GM18505 (cell line): ENCODE results near the gene SEC14L5.
"Not testable (repeated sequence)": the region's sequence is repeated elsewhere in the genome, so short reads cannot be mapped to it uniquely, and the experiment has no call there.

ENCODE experiments used
- ATAC-seq: cut with Tn5 transposase; IDR thresholded peaks from one replicate; pipeline ENCODE4 v1.9.1; 2021; ENCODE audit not compliant: unreplicated experiment
- POLR2A ChIP-seq: IDR thresholded peaks from 4 replicates; pipeline ENCODE4 v1.6.1; 2011; ENCODE audit warnings: borderline replicate concordance; ENCODE audit not compliant: insufficient read depth, insufficient read length; ENCODE audit errors: extremely low read depth

The SEC14L5 gene

DNA sequence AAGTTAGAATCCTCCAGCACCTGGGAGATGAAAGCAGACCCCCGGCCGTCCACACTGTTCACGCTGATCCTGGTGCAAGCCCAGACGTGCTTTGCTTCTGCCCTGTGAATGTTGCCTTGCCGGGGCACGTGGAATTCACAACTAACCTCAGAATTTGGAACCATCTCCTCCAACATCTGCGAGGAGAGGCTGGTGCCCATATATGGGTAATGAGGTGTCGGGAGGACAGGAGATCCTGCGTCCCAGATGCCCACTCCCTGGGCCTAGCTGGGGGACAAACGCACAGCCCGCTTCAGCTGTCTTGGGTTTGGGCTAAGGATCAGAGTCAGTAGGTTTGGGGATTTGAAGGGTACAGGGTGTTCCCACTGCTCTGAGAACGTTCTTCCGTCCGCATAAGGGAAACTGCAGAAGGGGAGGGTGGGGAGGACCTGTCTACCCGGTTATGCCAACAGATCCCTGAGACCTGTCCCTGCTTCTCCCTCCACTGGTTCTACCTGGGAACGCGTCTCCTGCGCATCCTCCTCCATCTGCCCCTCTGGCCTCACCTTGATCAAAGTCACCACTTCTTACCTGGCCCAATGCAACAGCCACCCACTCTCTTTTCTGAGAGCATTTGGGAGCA is 35.3 kb upstream of the SEC14L5 start:
- TF ChIP-seq POLR2A = no peak
- ATAC-seq = no peak

GRCh38 chr16:4923853-4924252 is 34.3 kb upstream of the SEC14L5 start:
- no peak for ATAC-seq
- TF ChIP-seq POLR2A = no peak

- no peak for TF ChIP-seq POLR2A
- no peak for ATAC-seq
Observed at GRCh38 chr16:4924593-4925292, 33.4 kb upstream of the SEC14L5 start.

GRCh38 chr16:4925293-4925607 is 32.9 kb upstream of the SEC14L5 start:
- no peak for ATAC-seq
- TF ChIP-seq POLR2A = no peak

- no peak for ATAC-seq
- no peak for TF ChIP-seq POLR2A
Observed at GRCh38 chr16:4925791-4926190, 32.3 kb upstream of the SEC14L5 start.

DNA sequence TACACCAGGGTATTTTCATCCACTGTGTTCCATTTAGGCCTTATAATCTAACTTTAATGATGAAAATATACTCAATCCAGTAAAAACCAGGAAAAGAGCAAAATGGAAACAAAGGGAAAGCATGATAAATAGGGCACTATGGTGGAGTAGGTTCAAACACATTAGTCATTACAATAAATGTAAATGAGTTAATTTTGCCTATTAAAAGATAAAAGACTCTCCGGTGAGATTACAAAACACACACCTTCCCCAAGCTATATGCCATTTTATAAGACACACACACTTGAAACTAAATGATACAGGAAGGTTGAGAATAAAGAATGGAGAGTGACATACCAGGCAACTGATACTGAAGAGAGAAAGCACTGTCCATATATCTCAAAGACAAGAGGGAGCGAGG is 31.2 kb upstream of the SEC14L5 start:
- TF ChIP-seq POLR2A = no peak
- ATAC-seq = no peak

DNA sequence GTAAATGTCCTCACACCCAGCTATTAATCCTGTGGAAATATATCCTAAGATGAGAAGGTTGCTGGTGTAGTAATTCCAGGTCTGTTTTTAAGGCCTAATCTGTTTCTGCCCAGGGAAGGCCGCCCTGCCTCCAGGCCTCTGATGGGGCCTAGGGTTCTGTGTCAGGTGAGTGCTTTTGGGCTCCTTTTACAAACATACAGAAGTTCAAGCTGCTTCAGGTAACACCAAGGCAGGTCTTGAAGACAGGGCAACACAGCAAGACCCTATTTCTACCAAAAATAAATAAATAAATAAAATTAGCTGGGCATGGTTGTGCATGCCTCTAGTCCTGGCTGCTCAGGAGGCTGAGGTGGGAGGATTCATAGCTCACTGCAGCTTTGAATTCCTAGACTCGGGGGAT is 30.5 kb upstream of the SEC14L5 start:
- ATAC-seq = no peak
- TF ChIP-seq POLR2A = no peak

DNA sequence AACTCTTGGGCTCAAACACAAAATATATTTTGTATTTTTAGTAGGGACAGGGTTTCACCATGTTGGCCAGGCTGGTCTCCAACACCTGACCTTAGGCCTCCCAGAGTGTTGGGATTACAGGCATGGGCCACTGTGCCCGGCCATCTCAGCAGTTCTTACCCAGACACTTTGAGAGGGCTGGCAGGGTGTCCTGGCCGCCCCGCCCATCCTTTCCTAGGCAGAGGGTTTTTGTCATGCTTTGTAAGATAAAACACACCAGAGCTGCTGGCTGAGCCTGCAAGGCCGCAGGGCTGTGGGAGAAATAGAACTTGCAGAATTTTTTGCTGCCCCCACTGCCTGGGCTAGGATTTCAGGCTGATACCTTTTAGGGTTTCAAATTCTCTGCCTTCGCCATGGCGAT is 29.9 kb upstream of the SEC14L5 start:
- no peak for ATAC-seq
- no peak for TF ChIP-seq POLR2A

- ATAC-seq = not testable (repeated sequence)
Observed at GRCh38 chr16:4929619-4930018, 28.5 kb upstream of the SEC14L5 start.

DNA sequence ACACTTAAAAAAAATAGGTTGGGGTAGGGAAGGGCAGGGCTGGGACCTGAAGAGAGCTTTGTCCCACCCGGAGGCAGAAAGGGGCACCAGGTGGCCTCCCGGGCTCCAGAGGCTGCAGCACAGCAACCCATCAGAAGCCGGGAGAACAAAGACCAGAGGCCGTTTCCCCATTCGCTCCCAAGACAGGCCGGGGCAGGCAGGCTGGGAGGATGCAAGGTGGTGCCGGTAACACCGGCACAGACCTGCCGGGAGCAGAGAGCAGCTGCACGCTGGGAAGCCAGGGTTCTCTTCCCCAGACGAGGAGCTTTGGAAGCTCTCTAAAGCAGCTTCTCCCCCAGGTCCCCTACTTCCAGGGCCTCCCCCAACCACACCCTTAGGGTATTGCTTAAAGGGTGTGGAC is 26.7 kb upstream of the SEC14L5 start:
- no peak for TF ChIP-seq POLR2A
- no peak for ATAC-seq

- no peak for ATAC-seq
- TF ChIP-seq POLR2A = no peak
Observed at GRCh38 chr16:4933433-4933832, 24.7 kb upstream of the SEC14L5 start.

DNA sequence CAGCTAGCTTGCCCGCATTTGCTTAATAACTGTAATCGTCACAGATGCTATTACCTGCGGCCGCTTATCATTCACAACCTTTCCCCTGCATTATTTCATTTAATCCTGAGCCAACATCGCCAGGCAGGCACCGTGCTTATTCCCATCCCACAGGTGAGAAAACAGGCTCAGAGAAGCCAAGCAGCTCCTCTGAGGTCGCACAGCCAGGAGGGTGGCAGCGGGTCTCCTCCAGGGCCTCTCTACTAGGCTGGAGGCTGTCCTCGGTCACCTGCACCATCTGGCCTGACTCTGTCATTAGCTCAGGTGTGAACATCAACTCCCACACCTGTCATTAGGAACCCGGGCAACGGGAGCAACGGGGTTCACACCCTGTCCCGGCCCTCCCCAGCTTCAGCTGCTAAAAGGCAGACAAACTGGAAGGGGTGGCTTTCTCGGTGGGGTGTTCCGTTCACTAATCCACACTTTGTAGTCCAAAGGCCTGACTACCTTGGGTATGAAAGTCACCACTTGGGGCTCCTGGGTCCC is 24.2 kb upstream of the SEC14L5 start:
- ATAC-seq = no peak
- TF ChIP-seq POLR2A = no peak

DNA sequence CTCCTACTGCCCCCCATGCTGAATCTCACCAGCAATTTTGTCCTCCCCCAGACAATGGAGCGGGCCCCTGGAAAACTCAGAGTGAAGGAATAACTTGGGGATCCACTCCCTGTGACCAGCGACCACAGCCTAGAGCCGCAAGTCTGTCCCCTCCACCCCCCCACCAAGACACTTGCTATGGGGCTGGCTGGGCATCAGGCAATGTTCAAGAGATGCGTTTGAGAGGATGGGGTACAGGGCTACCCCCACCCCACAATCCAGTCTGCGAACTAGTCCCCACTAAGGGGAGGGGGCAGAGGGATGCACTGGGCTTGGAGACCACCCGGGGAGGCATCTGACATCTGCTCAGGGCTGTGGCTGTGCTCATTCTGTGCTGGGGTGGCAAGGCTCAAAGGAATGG is 23.5 kb upstream of the SEC14L5 start:
- TF ChIP-seq POLR2A = no peak
- no peak for ATAC-seq

GRCh38 chr16:4935241-4935855 is 22.8 kb upstream of the SEC14L5 start:
- no peak for TF ChIP-seq POLR2A
- no peak for ATAC-seq
